Gastroesophageal sphincter (tissue), 3 donors: ENCODE data around the gene CMTM6.

Experiments
- CTCF ChIP-seq, 4 experiments: fragments of 200-600 bp in 2 of 4; fragments of 450-650 bp in 2 of 4; sonication (generic) in 1 of 4; IDR thresholded peaks; one replicate each; pipeline ENCODE4 v1.5.1; 2017 to 2019; ENCODE audit warnings: antibody characterized with exemption in 4 of 4, mild to moderate bottlenecking in 2 of 4, moderate library complexity in 2 of 4
- POLR2A ChIP-seq, 2 donors: fragments of 450-650 bp; IDR thresholded peaks; one replicate each; pipeline ENCODE4 v1.6.1; 2017; ENCODE audit warnings: antibody characterized with exemption in 2 of 2, mild to moderate bottlenecking in 2 of 2, moderate library complexity in 1 of 2
- POLR2AphosphoS5 ChIP-seq: sonication (generic); formaldehyde crosslinking; IDR thresholded peaks from one replicate; pipeline ENCODE4 v1.6.1; 2017; ENCODE audit warnings: antibody characterized with exemption

GRCh38 chr3:32498252-32498651, 4.4 kb downstream of the CMTM6 start:
- TF ChIP-seq POLR2A (IDR thresholded peaks at IDR 0.05) (no peak), CTCF (IDR thresholded peaks at IDR 0.05) (no peak), POLR2AphosphoS5 (no peak)
